ENCODE measurements around the gene MRPL28.
A peak's percentile ranks its signal among the peaks of the same experiment; 100 is the strongest.
"Not testable (repeated sequence)": the region's sequence is repeated elsewhere in the genome, so short reads cannot be mapped to it uniquely, and the experiment has no call there.

The MRPL28 gene

GRCh38 chr16:381789-382717 is 11.7 kb upstream of the MRPL28 start, which contains the start of gene PGAP6:
Gene PGAP6 (minus strand): TSS chr16:381978. CDS start chr16:381821, 157 bp downstream.
- Histone ChIP-seq H3K9ac (ENCODE audit: insufficient read length) (peak within 1 kb of the TSS; percentile 85), H3K27ac (no peak within 1 kb of the TSS), H3K9me3 (ENCODE audit: low read depth, low read length) (no peaks in the 10 kb centered on the region), H3K4me3 (peak within 1 kb of the TSS; percentile 91), H3K36me3 (ENCODE audit: insufficient read depth, low read length) (no peaks in the 10 kb centered on the region)
- no peak for TF ChIP-seq EZH2 (IDR thresholded peaks at IDR 0.05)
- TF ChIP-seq POLR2AphosphoS5 (IDR thresholded peaks at IDR 0.05; ENCODE audit: borderline replicate concordance, low read depth, low read length), result peak; percentile 65; the same call in 1 of the 2 replicates
- DNase-seq (ENCODE audit: low read depth, low spot score), result no peak

GRCh38 chr16:381012-381788 is 10.9 kb upstream of the MRPL28 start:
- no peak for DNase-seq (ENCODE audit: low read depth, low spot score)
- Histone ChIP-seq H3K9ac (ENCODE audit: insufficient read length) (peak overlapping the region; percentile 46), H3K27ac (no peak overlapping the region), H3K9me3 (ENCODE audit: low read depth, low read length) (no peaks in the 10 kb centered on the region), H3K36me3 (ENCODE audit: insufficient read depth, low read length) (no peaks in the 10 kb centered on the region), H3K4me3 (peak overlapping the region; percentile 71)
- TF ChIP-seq FOXP2 (optimal IDR thresholded peaks at IDR 0.05; ENCODE audit: control extremely low read depth, extremely low read length, insufficient read depth) (no peak), EZH2 (IDR thresholded peaks at IDR 0.05) (no peak), POLR2AphosphoS5 (IDR thresholded peaks at IDR 0.05; ENCODE audit: borderline replicate concordance, low read depth, low read length) (no peak)

GRCh38 chr16:380762-381011 is 10.3 kb upstream of the MRPL28 start:
- no peaks in the 10 kb centered on the region for H3K9me3 ChIP-seq (ENCODE audit: low read depth, low read length)
- DNase-seq (ENCODE audit: low read depth, low spot score), result no peak
- H3K4me3 ChIP-seq, result peak overlapping the region; percentile 71
- peak overlapping the region; percentile 3 for H3K9ac ChIP-seq (ENCODE audit: insufficient read length)
- no peak for TF ChIP-seq FOXP2 (optimal IDR thresholded peaks at IDR 0.05; ENCODE audit: control extremely low read depth, extremely low read length, insufficient read depth)
- no peak for TF ChIP-seq EZH2 (IDR thresholded peaks at IDR 0.05)
- no peak for TF ChIP-seq POLR2AphosphoS5 (IDR thresholded peaks at IDR 0.05; ENCODE audit: borderline replicate concordance, low read depth, low read length)
- H3K27ac ChIP-seq, result no peak overlapping the region
- H3K36me3 ChIP-seq (ENCODE audit: insufficient read depth, low read length), result no peaks in the 10 kb centered on the region

GRCh38 chr16:379961-380761 is 9.8 kb upstream of the MRPL28 start:
- no peak overlapping the region for H3K27ac ChIP-seq
- no peak overlapping the region for H3K4me3 ChIP-seq

GRCh38 chr16:379183-379960 is 9.0 kb upstream of the MRPL28 start:
- H3K9ac ChIP-seq (ENCODE audit: insufficient read length), result no peak overlapping the region
- H3K4me3 ChIP-seq, result no peak overlapping the region
- no peak for DNase-seq (ENCODE audit: low read depth, low spot score)
- TF ChIP-seq EZH2 (IDR thresholded peaks at IDR 0.05) (no peak), POLR2AphosphoS5 (IDR thresholded peaks at IDR 0.05; ENCODE audit: borderline replicate concordance, low read depth, low read length) (no peak), FOXP2 (optimal IDR thresholded peaks at IDR 0.05; ENCODE audit: control extremely low read depth, extremely low read length, insufficient read depth) (no peak)
- H3K36me3 ChIP-seq (ENCODE audit: insufficient read depth, low read length), result no peaks in the 10 kb centered on the region
- no peak overlapping the region for H3K27ac ChIP-seq
- no peaks in the 10 kb centered on the region for H3K9me3 ChIP-seq (ENCODE audit: low read depth, low read length)

More at GRCh38 chr16:379961-380761, 9.8 kb upstream of the MRPL28 start:
- no peak for DNase-seq (ENCODE audit: low read depth, low spot score)
- no peak for TF ChIP-seq POLR2AphosphoS5 (IDR thresholded peaks at IDR 0.05; ENCODE audit: borderline replicate concordance, low read depth, low read length)
- TF ChIP-seq FOXP2 (optimal IDR thresholded peaks at IDR 0.05; ENCODE audit: control extremely low read depth, extremely low read length, insufficient read depth), result no peak
- no peak for TF ChIP-seq EZH2 (IDR thresholded peaks at IDR 0.05)
- H3K9ac ChIP-seq (ENCODE audit: insufficient read length), result no peak overlapping the region
- H3K9me3 ChIP-seq (ENCODE audit: low read depth, low read length), result no peaks in the 10 kb centered on the region
- H3K36me3 ChIP-seq (ENCODE audit: insufficient read depth, low read length), result no peaks in the 10 kb centered on the region

- Histone ChIP-seq H3K9me3 (ENCODE audit: low read depth, low read length) (no peaks in the 10 kb centered on the region), H3K27ac (no peak overlapping the region), H3K9ac (ENCODE audit: insufficient read length) (no peak overlapping the region), H3K4me3 (no peak overlapping the region), H3K36me3 (ENCODE audit: insufficient read depth, low read length) (no peaks in the 10 kb centered on the region)
- DNase-seq (ENCODE audit: low read depth, low spot score), result no peak
- TF ChIP-seq EZH2 (IDR thresholded peaks at IDR 0.05) (no peak), FOXP2 (optimal IDR thresholded peaks at IDR 0.05; ENCODE audit: control extremely low read depth, extremely low read length, insufficient read depth) (no peak), POLR2AphosphoS5 (IDR thresholded peaks at IDR 0.05; ENCODE audit: borderline replicate concordance, low read depth, low read length) (no peak)
Measured at GRCh38 chr16:378821-379182, 8.5 kb upstream of the MRPL28 start.

- not testable (repeated sequence) for H3K27ac ChIP-seq; DNase-seq (ENCODE audit: low read depth, low spot score); H3K9me3 ChIP-seq (ENCODE audit: low read depth, low read length); H3K36me3 ChIP-seq (ENCODE audit: insufficient read depth, low read length); H3K4me3 ChIP-seq; H3K9ac ChIP-seq (ENCODE audit: insufficient read length)
Measured at GRCh38 chr16:378113-378820, 7.9 kb upstream of the MRPL28 start.
